ACC112 (cell line): ENCODE measurements around the gene XBP1.

ENCODE experiments used
- H2AFZ ChIP-seq: fragments of 200-600 bp; sonication (generic); one replicate; pipeline ENCODE4 v1.6.0; 2017; ENCODE audit warnings: antibody characterized with exemption, low read length; ENCODE audit not compliant: unreplicated experiment
- H3K27ac ChIP-seq: fragments of 200-600 bp; sonication (generic); 2 replicates; pipeline ENCODE4 v1.5.1; 2014; ENCODE audit warnings: low read depth, mild to moderate bottlenecking, antibody characterized with exemption, low read length, moderate library complexity
- H3K27me3 ChIP-seq: fragments of 200-600 bp; sonication (generic); 2 replicates; pipeline ENCODE4 v1.6.1; 2014; ENCODE audit warnings: mild to moderate bottlenecking, antibody characterized with exemption, low read length, moderate library complexity, mixed read lengths; ENCODE audit not compliant: insufficient read depth
- H3K36me3 ChIP-seq: fragments of 200-600 bp; sonication (generic); 2 replicates; pipeline ENCODE4 v1.6.1; 2016; ENCODE audit warnings: mild to moderate bottlenecking, antibody characterized with exemption, low read length, moderate library complexity, mixed read lengths; ENCODE audit not compliant: insufficient read depth
- H3K4me1 ChIP-seq: fragments of 200-600 bp; sonication (generic); one replicate; pipeline ENCODE4 v1.6.1; 2016; ENCODE audit warnings: low read length, mixed read lengths; ENCODE audit not compliant: insufficient read depth, unreplicated experiment, control insufficient read depth
- H3K4me3 ChIP-seq: fragments of 200-600 bp; sonication (generic); 2 replicates; pipeline ENCODE4 v1.5.1; 2014; ENCODE audit warnings: mild to moderate bottlenecking, low read depth, low read length
- H3K79me2 ChIP-seq: fragments of 200-600 bp; sonication (generic); one replicate; pipeline ENCODE4 v1.6.0; 2016; ENCODE audit warnings: low read length; ENCODE audit not compliant: control insufficient read depth, unreplicated experiment, insufficient read depth

The XBP1 gene

DNA sequence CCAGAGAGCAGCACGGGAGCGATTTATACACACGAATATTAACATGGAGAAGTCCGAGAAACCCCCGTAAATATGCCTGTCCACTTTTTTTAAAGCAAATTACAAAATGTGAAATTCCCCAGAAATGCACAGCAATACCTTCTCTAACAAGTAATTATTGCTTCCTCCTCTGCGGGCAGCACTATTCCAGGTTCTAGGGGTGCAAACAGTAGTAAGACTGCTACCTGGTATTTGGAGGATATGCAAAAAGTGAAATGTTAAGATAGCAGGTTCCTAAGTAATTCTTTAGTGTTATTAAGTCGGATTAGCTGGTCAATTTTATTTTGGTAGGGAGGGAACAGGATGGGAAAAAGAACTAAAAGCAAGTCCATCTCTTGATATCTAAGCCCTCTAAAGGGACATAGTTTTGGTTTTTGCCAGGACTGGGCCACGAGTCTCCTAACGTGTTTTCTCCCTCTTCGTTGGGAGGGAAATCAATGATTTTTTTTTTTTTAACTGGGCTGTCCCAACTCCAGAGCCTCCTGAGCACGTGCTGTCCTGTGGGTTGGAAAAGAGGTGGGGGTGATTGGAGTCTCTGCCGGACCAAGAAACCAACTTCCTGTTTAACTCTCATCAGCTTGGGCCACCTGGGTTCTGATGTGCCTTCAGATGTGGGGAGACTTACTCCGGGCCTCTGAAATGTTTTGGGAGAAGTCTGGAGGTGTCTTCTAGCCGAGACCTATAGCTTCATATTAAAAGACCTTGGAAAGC is 1.7 kb upstream of the XBP1 start:
- Histone ChIP-seq H3K36me3 (peaks cover 8% of the 10 kb centered on the region), H3K27ac (no peak overlapping the region), H3K4me3 (peak overlapping the region; percentile 61), H3K79me2 (peaks cover 40% of the 10 kb centered on the region), H2AFZ (no peak overlapping the region), H3K4me1 (peaks cover 12% of the 10 kb centered on the region), H3K27me3 (no peaks in the 10 kb centered on the region)

DNA sequence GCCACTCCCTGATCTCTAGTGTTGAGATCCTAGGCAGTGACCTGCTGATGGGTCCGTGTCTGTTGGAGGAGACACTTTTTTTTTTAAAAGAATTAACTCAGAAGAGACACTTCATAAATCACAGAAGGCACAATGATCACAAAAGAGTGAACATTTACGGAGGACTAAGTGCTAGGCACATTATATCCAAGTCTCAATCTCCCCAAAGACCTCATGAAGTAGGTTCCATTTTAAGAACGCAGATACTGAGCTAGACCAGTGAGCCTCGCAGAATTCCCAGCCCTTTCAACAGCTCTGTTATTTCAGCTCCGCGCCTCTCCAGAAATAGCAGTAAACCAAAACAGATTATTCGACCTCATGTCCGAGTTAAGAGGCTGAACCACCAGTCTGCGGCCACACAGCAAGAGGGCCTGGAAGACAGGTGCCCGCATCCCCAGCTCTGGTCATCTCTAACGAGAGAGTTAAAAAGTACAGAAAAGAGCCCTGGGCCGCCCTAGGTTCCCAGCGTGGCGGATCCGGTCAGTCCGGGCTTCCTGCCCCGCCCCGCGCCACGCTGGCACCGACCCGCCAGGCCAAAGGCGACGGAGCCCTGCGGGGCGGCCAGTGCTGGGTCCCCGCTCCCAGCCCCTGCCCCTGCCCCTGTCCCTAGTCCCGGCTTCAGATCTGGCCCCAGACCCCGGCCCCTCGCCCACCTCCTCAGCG is 612 bp downstream of the XBP1 start:
- H3K27ac ChIP-seq = peak overlapping the region; percentile 95
- H3K27me3 ChIP-seq = no peaks in the 10 kb centered on the region
- peaks cover 25% of the 10 kb centered on the region for H3K36me3 ChIP-seq
- H2AFZ ChIP-seq = no peak overlapping the region
- peaks cover 57% of the 10 kb centered on the region for H3K79me2 ChIP-seq
- peaks cover 18% of the 10 kb centered on the region for H3K4me1 ChIP-seq
- peak overlapping the region; percentile 78 for H3K4me3 ChIP-seq

GRCh38 chr22:28798810-28799605 is 1.4 kb downstream of the XBP1 start:
- no peak overlapping the region for H2AFZ ChIP-seq
- peaks cover 18% of the 10 kb centered on the region for H3K4me1 ChIP-seq
- H3K79me2 ChIP-seq = peaks cover 57% of the 10 kb centered on the region

DNA sequence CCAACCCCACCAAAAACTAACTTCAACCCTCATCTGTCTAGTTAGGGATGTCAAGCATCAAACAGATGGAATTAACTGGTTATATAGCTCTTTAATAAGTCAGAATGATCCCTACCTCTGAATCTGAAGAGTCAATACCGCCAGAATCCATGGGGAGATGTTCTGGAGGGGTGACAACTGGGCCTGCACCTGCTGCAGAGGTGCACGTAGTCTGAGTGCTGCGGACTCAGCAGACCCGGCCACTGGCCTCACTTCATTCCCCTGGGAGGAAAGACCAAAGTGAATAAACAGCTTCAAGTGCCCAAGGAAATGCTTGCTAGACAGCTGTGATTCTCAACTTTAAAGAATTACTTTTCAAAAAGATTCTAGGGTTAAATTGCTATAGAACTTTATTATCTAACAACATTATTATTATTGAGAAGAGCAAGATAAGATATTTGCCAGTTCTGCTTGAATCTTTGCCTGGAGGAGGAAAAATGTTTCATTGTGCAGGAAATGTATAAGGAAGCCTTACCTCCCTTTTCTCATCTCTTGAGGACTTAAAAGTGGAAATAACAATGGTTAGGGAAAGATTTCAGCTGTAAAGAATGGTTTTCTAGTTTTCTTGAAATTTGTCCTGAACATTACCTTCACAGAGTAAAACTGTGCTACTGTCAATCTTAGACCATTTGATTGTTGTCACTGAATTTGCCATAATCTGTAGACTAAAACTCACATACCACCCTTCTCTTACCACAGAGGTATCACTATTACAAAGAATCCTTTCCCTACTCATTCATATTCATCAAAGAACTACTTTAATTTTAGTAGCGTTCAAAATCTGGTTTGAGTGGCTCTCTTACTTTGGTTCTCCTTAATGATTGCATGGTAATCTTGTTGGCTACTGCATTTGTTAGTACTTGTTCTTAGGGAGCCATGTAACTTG is 4.2 kb downstream of the XBP1 start:
- H3K4me3 ChIP-seq = no peak overlapping the region
- H3K4me1 ChIP-seq = peaks cover 8% of the 10 kb centered on the region
- H3K79me2 ChIP-seq = peaks cover 49% of the 10 kb centered on the region
- no peaks in the 10 kb centered on the region for H3K27me3 ChIP-seq
- 0 out of 2 replicates have a peak overlapping the region, but pooled peaks have one; percentile 6 for H3K27ac ChIP-seq
- H2AFZ ChIP-seq = no peak overlapping the region
- peaks cover 35% of the 10 kb centered on the region for H3K36me3 ChIP-seq

More at GRCh38 chr22:28798810-28799605, 1.4 kb downstream of the XBP1 start:
- H3K4me3 ChIP-seq = peak overlapping the region; percentile 78
- H3K27me3 ChIP-seq = no peaks in the 10 kb centered on the region
- peaks cover 33% of the 10 kb centered on the region for H3K36me3 ChIP-seq
- peak overlapping the region; percentile 95 for H3K27ac ChIP-seq

- H3K27me3 ChIP-seq = no peaks in the 10 kb centered on the region
- H3K36me3 ChIP-seq = peaks cover 35% of the 10 kb centered on the region
- H3K79me2 ChIP-seq = peaks cover 42% of the 10 kb centered on the region
- H2AFZ ChIP-seq = no peak overlapping the region
- H3K4me1 ChIP-seq = peaks cover 8% of the 10 kb centered on the region
- H3K27ac ChIP-seq = peak overlapping the region; percentile 26; the same call in 1 of the 2 replicates
- H3K4me3 ChIP-seq = no peak overlapping the region
These were observed 5.2 kb downstream of the XBP1 start for GRCh38 chr22:28795071-28795693.

GRCh38 chr22:28793976-28794584 is 6.3 kb downstream of the XBP1 start:
- Histone ChIP-seq H3K27ac (no peak overlapping the region; the same call in 1 of the 2 replicates), H2AFZ (no peak overlapping the region), H3K4me1 (peaks cover 8% of the 10 kb centered on the region), H3K27me3 (no peaks in the 10 kb centered on the region), H3K79me2 (peaks cover 31% of the 10 kb centered on the region), H3K4me3 (no peak overlapping the region), H3K36me3 (peaks cover 35% of the 10 kb centered on the region)

GRCh38 chr22:28792491-28793383 is 7.6 kb downstream of the XBP1 start:
- peaks cover 8% of the 10 kb centered on the region for H3K4me1 ChIP-seq
- no peak overlapping the region for H3K4me3 ChIP-seq
- peaks cover 22% of the 10 kb centered on the region for H3K79me2 ChIP-seq
- no peak overlapping the region for H3K27ac ChIP-seq
- no peak overlapping the region for H2AFZ ChIP-seq
- peaks cover 31% of the 10 kb centered on the region for H3K36me3 ChIP-seq
- H3K27me3 ChIP-seq = no peaks in the 10 kb centered on the region

DNA sequence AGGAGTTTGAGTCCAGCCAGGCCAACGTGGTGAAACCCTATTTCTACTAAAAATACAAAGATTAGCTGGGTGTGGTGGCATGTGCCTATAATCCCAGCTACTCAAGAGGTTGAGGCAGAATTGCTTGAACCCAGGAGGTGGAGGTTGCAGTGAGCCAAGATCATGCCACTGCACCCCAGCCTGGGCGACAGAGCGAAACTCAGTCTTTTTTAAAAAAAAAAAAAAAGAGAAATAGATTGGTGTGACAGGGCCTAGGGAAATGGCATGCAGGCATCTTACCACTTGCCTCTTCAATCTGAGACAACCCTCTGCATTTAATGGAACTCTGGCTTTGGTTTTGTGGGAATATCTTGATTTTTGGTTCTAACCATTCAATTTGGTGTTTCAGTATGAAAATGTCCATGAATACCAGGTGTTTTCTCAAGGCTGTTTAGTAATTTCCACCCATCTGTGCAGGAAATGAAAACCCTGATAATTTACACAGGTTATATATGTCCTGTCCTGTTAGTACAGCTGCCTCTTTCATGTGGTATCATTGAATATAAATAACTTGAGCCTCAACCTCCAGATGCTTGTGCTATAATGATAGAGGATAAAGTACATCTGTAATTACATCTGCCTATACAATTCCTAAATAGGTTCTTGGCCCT is 8.4 kb downstream of the XBP1 start:
- no peaks in the 10 kb centered on the region for H3K27me3 ChIP-seq
- H3K27ac ChIP-seq = no peak overlapping the region
- peaks cover 16% of the 10 kb centered on the region for H3K79me2 ChIP-seq
- H3K4me1 ChIP-seq = peaks cover 6% of the 10 kb centered on the region
- H3K4me3 ChIP-seq = no peak overlapping the region
- H3K36me3 ChIP-seq = peaks cover 31% of the 10 kb centered on the region
- no peak overlapping the region for H2AFZ ChIP-seq
